Type B pancreatic cell (in vitro differentiated cells): ENCODE measurements around the gene HHIPL1. TPM values are rescaled to one million over a fixed set of nuclear protein-coding genes. Genes with fewer than 3 reads are reported as not detected.

Source experiments
- DNase-seq: peaks from one replicate; pipeline ENCODE4 v3.0.0; 2021; ENCODE audit warnings: mixed read lengths; ENCODE audit not compliant: unreplicated experiment; ENCODE audit errors: extremely low spot score
- H3K27ac Mint-ChIP-seq: 2 replicates; pipeline ENCODE4 v1.8.0; 2021; ENCODE audit warnings: mild to moderate bottlenecking, mixed read lengths
- H3K27me3 Mint-ChIP-seq: 2 replicates; pipeline ENCODE4 v1.8.0; 2021; ENCODE audit warnings: mixed read lengths
- H3K36me3 Mint-ChIP-seq: 2 replicates; pipeline ENCODE4 v1.8.0; 2021; ENCODE audit warnings: mixed read lengths
- H3K4me1 Mint-ChIP-seq: one replicate; pipeline ENCODE4 v1.8.0; 2021; ENCODE audit warnings: mixed read lengths; ENCODE audit not compliant: unreplicated experiment
- H3K4me3 Mint-ChIP-seq: 2 replicates; pipeline ENCODE4 v1.8.0; 2021; ENCODE audit warnings: mild to moderate bottlenecking, mixed read lengths
- H3K9me3 Mint-ChIP-seq: 2 replicates; pipeline ENCODE4 v1.8.0; 2021; ENCODE audit warnings: mixed read lengths
- total RNA-seq: library from RNA; stranded (reverse); gene quantifications from 2 replicates; pipeline ENCODE4 v1.2.1, GENCODE V29; 2021; ENCODE audit warnings: low replicate concordance
- TF ChIP-seq, protein P1 (sequence below): fragments of 200-600 bp; sonication (generic); conservative IDR thresholded peaks from 2 replicates; pipeline ENCODE4 v1.5.0; 2021; ENCODE audit warnings: antibody characterized with exemption, mild to moderate bottlenecking

The HHIPL1 gene
- total RNA-seq, 1 donor from 2014 or later: 1.4 TPM

DNA sequence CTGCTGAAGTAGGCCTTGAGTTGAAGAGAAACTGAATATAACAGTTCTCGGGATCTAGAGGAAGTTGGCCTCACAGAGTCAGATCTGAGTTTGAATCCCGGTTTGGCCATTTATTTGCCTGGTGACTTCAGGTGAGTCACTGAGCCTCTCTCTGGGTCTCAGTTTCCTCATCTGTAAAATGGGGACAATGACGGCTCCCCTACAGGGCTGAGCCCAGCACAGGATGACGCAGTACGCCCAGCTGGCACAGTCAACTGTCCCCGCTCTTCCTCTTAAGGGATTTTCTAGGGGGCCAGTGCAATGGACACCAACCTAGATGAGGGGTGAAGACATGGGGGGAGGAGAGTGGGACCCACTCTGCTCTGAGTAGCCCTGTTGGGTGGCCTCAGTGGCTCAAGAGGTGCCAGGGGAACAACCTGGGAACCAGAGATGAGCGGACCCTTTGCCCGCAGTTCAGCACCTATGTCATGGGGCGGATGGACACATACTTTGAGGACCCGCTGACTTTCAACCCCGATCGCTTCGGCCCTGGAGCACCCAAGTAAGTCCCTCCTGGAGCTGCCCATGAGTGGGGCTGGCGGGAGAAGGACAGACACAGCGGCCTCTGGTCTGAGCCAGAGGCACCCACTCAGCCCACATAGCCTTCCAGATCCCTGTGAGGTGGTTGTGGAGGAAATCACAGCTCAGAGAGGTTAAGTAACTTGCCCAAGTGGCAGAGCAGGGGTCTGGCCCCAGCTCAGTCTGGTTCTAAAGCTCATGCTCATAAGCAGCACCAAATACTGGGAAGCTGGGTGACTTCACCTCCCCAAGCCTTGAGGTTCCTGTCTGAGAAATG is 80.2 kb downstream of the HHIPL1 start:
- no peaks in the 10 kb centered on the region for H3K9me3 Mint-ChIP-seq
- DNase-seq: peak; percentile 60
- no peak overlapping the region for H3K27ac Mint-ChIP-seq
- no peaks in the 10 kb centered on the region for H3K36me3 Mint-ChIP-seq
- H3K4me3 Mint-ChIP-seq: no peak overlapping the region
- H3K4me1 Mint-ChIP-seq: no peaks in the 10 kb centered on the region
- TF ChIP-seq, protein P1, sequence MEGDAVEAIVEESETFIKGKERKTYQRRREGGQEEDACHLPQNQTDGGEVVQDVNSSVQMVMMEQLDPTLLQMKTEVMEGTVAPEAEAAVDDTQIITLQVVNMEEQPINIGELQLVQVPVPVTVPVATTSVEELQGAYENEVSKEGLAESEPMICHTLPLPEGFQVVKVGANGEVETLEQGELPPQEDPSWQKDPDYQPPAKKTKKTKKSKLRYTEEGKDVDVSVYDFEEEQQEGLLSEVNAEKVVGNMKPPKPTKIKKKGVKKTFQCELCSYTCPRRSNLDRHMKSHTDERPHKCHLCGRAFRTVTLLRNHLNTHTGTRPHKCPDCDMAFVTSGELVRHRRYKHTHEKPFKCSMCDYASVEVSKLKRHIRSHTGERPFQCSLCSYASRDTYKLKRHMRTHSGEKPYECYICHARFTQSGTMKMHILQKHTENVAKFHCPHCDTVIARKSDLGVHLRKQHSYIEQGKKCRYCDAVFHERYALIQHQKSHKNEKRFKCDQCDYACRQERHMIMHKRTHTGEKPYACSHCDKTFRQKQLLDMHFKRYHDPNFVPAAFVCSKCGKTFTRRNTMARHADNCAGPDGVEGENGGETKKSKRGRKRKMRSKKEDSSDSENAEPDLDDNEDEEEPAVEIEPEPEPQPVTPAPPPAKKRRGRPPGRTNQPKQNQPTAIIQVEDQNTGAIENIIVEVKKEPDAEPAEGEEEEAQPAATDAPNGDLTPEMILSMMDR: no peak
- H3K27me3 Mint-ChIP-seq: no peaks in the 10 kb centered on the region

DNA sequence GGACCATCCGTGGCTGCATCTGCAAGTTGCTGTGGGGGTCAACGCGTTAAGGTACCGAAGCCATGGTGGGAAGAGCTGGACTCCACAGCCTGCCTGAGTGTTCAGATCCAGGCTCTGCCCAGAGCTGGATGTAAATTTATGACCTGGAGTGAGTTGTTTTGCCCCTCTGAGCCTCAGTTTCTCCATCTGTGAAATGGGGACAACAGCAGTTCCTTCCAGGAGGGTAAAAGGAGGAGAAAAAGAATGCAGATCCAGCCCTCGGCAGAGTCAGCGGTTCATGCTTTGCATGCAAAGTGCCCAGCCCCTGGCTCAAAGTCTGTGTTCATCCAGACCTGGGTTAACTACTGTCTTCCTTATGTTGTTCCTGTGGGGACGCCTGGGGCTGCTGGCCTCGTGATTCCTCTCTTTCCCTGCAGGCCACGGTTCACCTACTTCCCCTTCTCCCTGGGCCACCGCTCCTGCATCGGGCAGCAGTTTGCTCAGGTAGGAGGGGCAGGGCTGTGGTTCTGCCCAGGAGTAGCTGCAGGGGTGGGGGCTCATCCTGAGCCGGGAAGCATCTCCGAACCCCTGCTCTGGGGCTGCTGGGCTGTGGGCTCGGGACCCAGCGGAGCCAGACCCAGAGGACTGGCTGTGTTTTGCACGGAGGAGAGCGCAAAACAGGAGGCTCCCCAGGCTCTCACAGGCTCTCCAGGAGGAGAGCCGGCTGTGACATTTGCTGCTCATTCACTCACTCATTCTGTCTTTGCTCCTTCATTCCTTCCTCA is 81.0 kb downstream of the HHIPL1 start:
- TF ChIP-seq, protein P1: no peak

DNA sequence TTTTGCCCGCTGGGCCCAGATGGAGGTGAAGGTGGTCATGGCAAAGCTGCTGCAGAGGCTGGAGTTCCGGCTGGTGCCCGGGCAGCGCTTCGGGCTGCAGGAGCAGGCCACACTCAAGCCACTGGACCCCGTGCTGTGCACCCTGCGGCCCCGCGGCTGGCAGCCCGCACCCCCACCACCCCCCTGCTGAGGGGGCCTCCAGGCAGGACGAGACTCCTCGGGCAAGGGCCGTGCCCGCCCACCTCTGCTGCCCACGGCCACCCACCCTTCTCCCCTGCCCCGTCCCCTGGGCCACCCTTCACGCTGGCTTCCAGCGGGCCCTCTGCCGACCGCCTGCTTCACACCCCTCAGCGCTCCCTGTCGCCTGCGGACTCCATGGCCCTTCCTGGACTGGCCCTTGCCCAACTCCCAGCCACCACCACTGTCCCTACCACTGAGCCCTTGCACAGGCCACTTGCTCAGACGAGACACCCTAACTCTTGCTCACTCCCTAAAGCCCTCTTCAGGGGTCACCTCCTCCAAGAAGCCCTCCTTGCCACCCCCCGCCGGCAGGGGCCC is 81.7 kb downstream of the HHIPL1 start:
- H3K27me3 Mint-ChIP-seq: no peaks in the 10 kb centered on the region
- TF ChIP-seq, protein P1: no peak
- peak; percentile 66 for DNase-seq
- no peak overlapping the region for H3K4me3 Mint-ChIP-seq
- no peaks in the 10 kb centered on the region for H3K36me3 Mint-ChIP-seq
- no peaks in the 10 kb centered on the region for H3K9me3 Mint-ChIP-seq
- H3K27ac Mint-ChIP-seq: no peak overlapping the region
- H3K4me1 Mint-ChIP-seq: no peaks in the 10 kb centered on the region

More for the DNA sequence above, 81.0 kb downstream of the HHIPL1 start:
- no peak overlapping the region for H3K27ac Mint-ChIP-seq
- no peak for DNase-seq
- H3K9me3 Mint-ChIP-seq: no peaks in the 10 kb centered on the region
- H3K36me3 Mint-ChIP-seq: no peaks in the 10 kb centered on the region
- H3K4me1 Mint-ChIP-seq: no peaks in the 10 kb centered on the region
- H3K27me3 Mint-ChIP-seq: no peaks in the 10 kb centered on the region
- no peak overlapping the region for H3K4me3 Mint-ChIP-seq

DNA sequence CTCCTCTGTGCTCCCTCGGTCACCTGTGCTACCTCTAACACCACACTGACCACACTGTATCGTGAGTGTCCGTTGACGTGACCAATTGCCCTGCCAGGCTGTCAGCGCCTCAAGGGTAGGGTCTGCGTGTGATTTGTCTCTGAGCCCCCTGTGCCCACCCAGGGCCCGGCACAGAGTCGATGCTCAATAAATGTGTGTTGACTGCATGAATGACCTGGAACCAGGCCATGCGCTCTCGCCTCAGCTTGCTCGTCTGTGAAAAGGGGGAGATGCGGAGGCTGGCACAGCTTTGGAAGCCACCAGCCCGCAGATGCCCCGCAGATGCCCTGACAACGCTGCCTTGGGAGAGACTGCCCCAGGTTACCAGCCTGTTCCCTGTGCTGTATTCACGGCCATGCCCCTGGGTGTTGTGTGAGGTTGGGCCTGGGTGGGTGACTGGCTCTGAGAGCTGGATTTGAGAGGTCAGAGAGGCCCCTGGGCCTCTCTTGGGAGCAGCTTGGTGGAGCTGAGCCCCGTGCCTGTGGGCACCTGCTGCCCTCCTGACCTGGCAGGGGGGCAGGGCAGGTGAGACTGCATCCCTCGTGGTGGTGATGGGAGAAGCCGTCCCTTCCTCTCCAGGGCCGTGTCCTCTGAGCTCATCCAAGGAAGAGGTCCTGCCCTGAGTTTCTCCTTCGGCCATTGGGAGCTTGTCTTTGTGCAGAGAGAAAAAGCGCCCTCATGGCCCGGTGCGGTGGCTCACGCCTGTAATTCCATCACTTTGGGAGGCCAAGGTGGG is 82.4 kb downstream of the HHIPL1 start:
- Mint-ChIP-seq H3K4me3 (no peak overlapping the region), H3K36me3 (no peaks in the 10 kb centered on the region), H3K9me3 (no peaks in the 10 kb centered on the region), H3K27ac (no peak overlapping the region), H3K4me1 (no peaks in the 10 kb centered on the region), H3K27me3 (no peaks in the 10 kb centered on the region)
- TF ChIP-seq, protein P1: no peak
- DNase-seq: peak; percentile 66

DNA sequence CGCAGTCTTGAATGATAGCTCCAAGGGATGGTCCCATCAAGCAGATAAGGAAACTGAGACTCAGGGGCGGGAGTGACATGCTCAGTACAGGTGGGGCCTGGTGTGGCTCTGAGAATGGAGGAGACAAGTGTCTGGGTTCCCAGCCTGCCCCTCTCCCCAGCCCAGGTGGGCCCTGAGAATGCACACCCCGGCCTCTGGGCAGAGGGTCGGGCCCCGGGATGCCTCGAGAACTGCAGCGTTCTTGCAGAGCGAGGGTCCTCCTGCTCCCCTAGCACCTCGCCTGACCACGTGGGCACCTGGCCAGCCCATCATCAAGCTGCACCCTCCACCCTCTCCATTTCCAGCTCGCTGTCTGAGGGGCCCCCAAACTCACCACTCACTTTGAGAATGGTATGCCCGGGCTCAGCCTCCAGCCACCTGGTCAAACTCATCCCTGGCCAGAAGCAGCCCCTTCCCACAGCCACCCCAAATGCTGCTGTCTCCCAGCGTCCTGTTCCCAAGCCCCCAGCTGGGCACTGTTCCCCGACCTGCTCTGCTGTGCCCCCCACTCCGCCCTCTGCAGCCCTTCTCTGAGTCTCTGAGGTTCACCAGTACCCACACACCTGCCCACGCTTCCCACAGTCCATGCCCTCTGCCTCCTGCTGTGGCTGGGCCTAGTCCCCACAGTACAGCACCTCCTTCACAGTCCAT is 83.4 kb downstream of the HHIPL1 start:
- H3K27ac Mint-ChIP-seq: peak overlapping the region; percentile 43
- no peaks in the 10 kb centered on the region for H3K27me3 Mint-ChIP-seq
- H3K36me3 Mint-ChIP-seq: no peaks in the 10 kb centered on the region
- DNase-seq: no peak
- TF ChIP-seq, protein P1: no peak
- H3K4me1 Mint-ChIP-seq: peaks cover 3% of the 10 kb centered on the region
- no peak overlapping the region for H3K4me3 Mint-ChIP-seq
- no peaks in the 10 kb centered on the region for H3K9me3 Mint-ChIP-seq
